ENCODE data around the gene ACER2.

GRCh38 chr9:19496321-19497050, 87.7 kb downstream of the ACER2 start:
- TF ChIP-seq POLR2AphosphoS5 (IDR thresholded peaks at IDR 0.05; ENCODE audit: low read depth, low read length) (no peak), POLR2A (IDR thresholded peaks at IDR 0.05; ENCODE audit: low read depth, low read length) (no peak)
